Keratinocyte (primary cell): ENCODE results near the gene KCTD2. TPM values are rescaled to one million over a fixed set of nuclear protein-coding genes. Genes with fewer than 3 reads are reported as not detected.

Source experiments
- DNase-seq: peaks from one replicate; pipeline ENCODE4 v3.0.0-alpha.2; 2011; ENCODE audit warnings: low read depth, missing footprints, low spot score
- FAIRE-seq: peaks from 2 replicates; lab custom pipeline; 2011; peaks lifted over from hg19 to GRCh38; lab: Jason Lieb, UNC
- H2AFZ ChIP-seq: 2 replicates; pipeline ENCODE4 v1.6.0; 2012; ENCODE audit warnings: low read length, control low read depth, inconsistent platforms; ENCODE audit not compliant: control insufficient read depth
- H3K27ac ChIP-seq: 2 replicates; pipeline ENCODE4 v1.5.1; 2011; ENCODE audit warnings: low read length; ENCODE audit not compliant: control insufficient read depth, insufficient read depth
- H3K27me3 ChIP-seq: 3 replicates; pipeline ENCODE4 v1.6.0; 2011; ENCODE audit warnings: low read length; ENCODE audit not compliant: control insufficient read depth, insufficient read depth; ENCODE audit errors: extremely low read depth
- H3K36me3 ChIP-seq, 2 experiments: 2 replicates in 1 of 2; 3 replicates in 1 of 2; pipeline ENCODE4 v1.5.1; 2011; ENCODE audit warnings: low read length in 2 of 2, mild to moderate bottlenecking in 1 of 2; ENCODE audit not compliant: control insufficient read depth in 2 of 2, insufficient read depth in 2 of 2; ENCODE audit errors: extremely low read depth in 1 of 2
- H3K4me1 ChIP-seq: 3 replicates; pipeline ENCODE4 v1.5.1; 2011; ENCODE audit warnings: low read length; ENCODE audit not compliant: control insufficient read depth, insufficient read depth; ENCODE audit errors: extremely low read depth
- H3K4me2 ChIP-seq: 3 replicates; pipeline ENCODE4 v1.6.0; 2011; ENCODE audit warnings: low read depth, low read length; ENCODE audit not compliant: control insufficient read depth, insufficient read depth; ENCODE audit errors: extremely low read depth
- H3K4me3 ChIP-seq, 3 experiments: fragments of 200-600 bp in 1 of 3; sonication (generic) in 1 of 3; 2 replicates in 2 of 3; 3 replicates in 1 of 3; pipeline ENCODE4 v1.5.1; 2011 to 2016; ENCODE audit warnings: low read length in 3 of 3, mild to moderate bottlenecking in 3 of 3, control low read depth in 2 of 3, inconsistent platforms in 1 of 3, low read depth in 1 of 3, mixed read lengths in 1 of 3, mixed run types in 1 of 3, moderate library complexity in 1 of 3; ENCODE audit not compliant: control insufficient read depth in 2 of 3, insufficient read depth in 2 of 3; ENCODE audit errors: extremely low read depth in 1 of 3
- H3K79me2 ChIP-seq: 2 replicates; pipeline ENCODE4 v1.6.0; 2012; ENCODE audit warnings: low read length; ENCODE audit not compliant: control insufficient read depth, insufficient read depth
- H3K9ac ChIP-seq: 3 replicates; pipeline ENCODE4 v1.6.0; 2011; ENCODE audit warnings: low read length; ENCODE audit not compliant: control insufficient read depth, insufficient read depth; ENCODE audit errors: extremely low read depth
- H3K9me1 ChIP-seq: 3 replicates; pipeline ENCODE4 v1.6.0; 2011; ENCODE audit warnings: low read length; ENCODE audit not compliant: control insufficient read depth, insufficient read depth; ENCODE audit errors: extremely low read depth
- H3K9me3 ChIP-seq: 2 replicates; pipeline ENCODE4 v1.5.1; 2012; ENCODE audit warnings: low read depth, low read length; ENCODE audit not compliant: control insufficient read depth
- H4K20me1 ChIP-seq: 3 replicates; pipeline ENCODE4 v1.6.0; 2011; ENCODE audit warnings: low read length; ENCODE audit not compliant: control insufficient read depth, insufficient read depth; ENCODE audit errors: extremely low read depth
- CTCF ChIP-seq, 3 experiments: IDR thresholded peaks in 1 of 3; conservative IDR thresholded peaks in 1 of 3; optimal IDR thresholded peaks in 1 of 3; 2 replicates in 2 of 3; 3 replicates in 1 of 3; pipeline versions ENCODE3 to v1.5.1; 2011; ENCODE audit warnings: low read length in 3 of 3, mild to moderate bottlenecking in 3 of 3, moderate library complexity in 2 of 3, control low read depth in 1 of 3, inconsistent platforms in 1 of 3; ENCODE audit not compliant: insufficient read depth in 2 of 3; ENCODE audit errors: extremely low read depth in 1 of 3
- EZH2 ChIP-seq: IDR thresholded peaks from one replicate; pipeline ENCODE4 v1.6.1; 2012; ENCODE audit warnings: inconsistent platforms, mild to moderate bottlenecking, low read length, moderate library complexity
- dilution Hi-C: fragments of 300-500 bp; cut with MboI; formaldehyde crosslinking; loops from one replicate; pipeline ENCODE4 v1.7.0; 2020; ENCODE audit warnings: low sequenced_read_pairs; ENCODE audit not compliant: extremely low pct_ligation_motif_present
- polyA plus RNA-seq, 5 experiments: library from polyadenylated mRNA; depleted of rRNA in 3 of 5; stranded (reverse) in 3 of 5; stranded (forward) in 1 of 5; unstranded in 1 of 5; fragments of >200 nt; gene quantifications; 1 replicate in 1 of 5; 2 replicates in 3 of 5; 3 replicates in 1 of 5; pipeline versions ENCODE4 v1.2.1 to v1.2.3, GENCODE V29; 2011 to 2012; ENCODE audit warnings: missing spikeins in 2 of 5, low read depth in 1 of 5, low replicate concordance in 1 of 5

KCTD2 gene
- polyA plus RNA-seq, 1 donor (not counting 4 experiments of a cell fraction or from before 2014, with no cell fraction given): 20.7 TPM

- H3K27me3 ChIP-seq: no peaks in the 10 kb centered on the region
- no peaks in the 10 kb centered on the region for H4K20me1 ChIP-seq
- no peak overlapping the region for H3K27ac ChIP-seq
- TF ChIP-seq CTCF (optimal IDR thresholded peaks at IDR 0.05 in 1 of 3, IDR thresholded peaks at IDR 0.05 in 1 of 3, conservative IDR thresholded peaks at IDR 0.05 in 1 of 3; ENCODE audit: extremely low read depth in 1 of 3, insufficient read depth in 2 of 3, low read length in 3 of 3) (no peak), EZH2 (no peak)
- H3K4me1 ChIP-seq: no peaks in the 10 kb centered on the region
- DNase-seq: no peak
- dilution Hi-C loops: no loop called here
- H3K79me2 ChIP-seq: no peaks in the 10 kb centered on the region
- peaks cover 28 to 38% of the 10 kb centered on the region in 2 experiments for H3K36me3 ChIP-seq
- H3K9me1 ChIP-seq: no peaks in the 10 kb centered on the region
- no peaks in the 10 kb centered on the region for H3K9me3 ChIP-seq
- H3K9ac ChIP-seq: no peak overlapping the region
- H2AFZ ChIP-seq: no peak overlapping the region
- no peak overlapping the region for H3K4me3 ChIP-seq
- no peak for FAIRE-seq
- no peak overlapping the region for H3K4me2 ChIP-seq
These were observed 13.5 kb downstream of the KCTD2 start for GRCh38 chr17:75060434-75061054.

- no peak for TF ChIP-seq EZH2
- TF ChIP-seq CTCF (optimal IDR thresholded peaks at IDR 0.05 in 1 of 3, IDR thresholded peaks at IDR 0.05 in 1 of 3, conservative IDR thresholded peaks at IDR 0.05 in 1 of 3; ENCODE audit: extremely low read depth in 1 of 3, insufficient read depth in 2 of 3, low read length in 3 of 3): no peak
- Histone ChIP-seq H3K27ac (no peak overlapping the region), H3K9me3 (no peaks in the 10 kb centered on the region), H3K4me2 (no peak overlapping the region), H3K36me3 (peaks cover 28 to 38% of the 10 kb centered on the region in 2 experiments), H2AFZ (no peak overlapping the region), H3K4me1 (no peaks in the 10 kb centered on the region), H4K20me1 (no peaks in the 10 kb centered on the region), H3K4me3 (no peak overlapping the region), H3K79me2 (no peaks in the 10 kb centered on the region), H3K27me3 (no peaks in the 10 kb centered on the region), H3K9ac (no peak overlapping the region), H3K9me1 (no peaks in the 10 kb centered on the region)
- FAIRE-seq: no peak
- dilution Hi-C loops: no loop called here
- no peak for DNase-seq
These were observed 14.0 kb downstream of the KCTD2 start for GRCh38 chr17:75061055-75061438.
